AG04449 (cell line): ENCODE measurements around the gene PRKG1.

Source experiments
- CTCF ChIA-PET: fragments of 350-600 bp; formaldehyde crosslinking; extraction: SDS; loops from one replicate; lab custom pipeline; 2021; ENCODE audit warnings: antibody characterized with exemption; lab: Yijun Ruan, JAX
- POLR2A ChIA-PET: fragments of 400-600, 350-600 bp; formaldehyde crosslinking; extraction: SDS; loops from one replicate; lab custom pipeline; 2020; ENCODE audit warnings: antibody characterized with exemption, inconsistent platforms; lab: Yijun Ruan, JAX
- DNase-seq: peaks from one replicate; pipeline ENCODE4 v3.0.0-alpha.2; 2010; ENCODE audit warnings: low read depth, low spot score
- H3K4me3 ChIP-seq: 2 replicates; pipeline ENCODE4 v1.5.1; 2011; ENCODE audit warnings: low read depth, mild to moderate bottlenecking, control low read depth, low read length
- TF ChIP-seq, protein P1 (sequence below): IDR thresholded peaks from one replicate; pipeline ENCODE4 v1.5.1; 2011; ENCODE audit warnings: mild to moderate bottlenecking, moderate library complexity, low read length, control low read depth, inconsistent platforms; ENCODE audit not compliant: insufficient read depth; ENCODE audit errors: missing control alignments

PRKG1 gene

DNA sequence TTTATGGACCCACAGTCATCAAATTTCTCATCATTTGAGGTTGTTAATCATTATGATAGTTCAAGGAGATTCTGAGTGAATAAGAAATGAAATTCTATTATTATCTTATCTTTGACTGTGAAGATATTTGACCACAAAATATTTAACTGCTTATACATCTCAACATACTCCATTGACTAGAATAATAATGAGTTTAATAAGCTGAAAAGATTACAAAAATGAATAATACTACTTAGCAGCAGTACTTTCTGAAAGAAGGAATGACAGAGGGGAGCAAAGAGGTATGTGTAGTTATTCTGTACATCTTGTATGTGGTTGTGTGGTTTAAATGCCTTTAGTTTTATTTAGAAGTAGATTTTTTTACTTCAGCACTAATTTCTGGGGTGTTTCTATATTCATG, 214.2 kb downstream of the PRKG1 start:
- CTCF ChIA-PET: no interaction called here
- POLR2A ChIA-PET: no interaction called here
- no peak overlapping the region for H3K4me3 ChIP-seq
- TF ChIP-seq, protein P1, sequence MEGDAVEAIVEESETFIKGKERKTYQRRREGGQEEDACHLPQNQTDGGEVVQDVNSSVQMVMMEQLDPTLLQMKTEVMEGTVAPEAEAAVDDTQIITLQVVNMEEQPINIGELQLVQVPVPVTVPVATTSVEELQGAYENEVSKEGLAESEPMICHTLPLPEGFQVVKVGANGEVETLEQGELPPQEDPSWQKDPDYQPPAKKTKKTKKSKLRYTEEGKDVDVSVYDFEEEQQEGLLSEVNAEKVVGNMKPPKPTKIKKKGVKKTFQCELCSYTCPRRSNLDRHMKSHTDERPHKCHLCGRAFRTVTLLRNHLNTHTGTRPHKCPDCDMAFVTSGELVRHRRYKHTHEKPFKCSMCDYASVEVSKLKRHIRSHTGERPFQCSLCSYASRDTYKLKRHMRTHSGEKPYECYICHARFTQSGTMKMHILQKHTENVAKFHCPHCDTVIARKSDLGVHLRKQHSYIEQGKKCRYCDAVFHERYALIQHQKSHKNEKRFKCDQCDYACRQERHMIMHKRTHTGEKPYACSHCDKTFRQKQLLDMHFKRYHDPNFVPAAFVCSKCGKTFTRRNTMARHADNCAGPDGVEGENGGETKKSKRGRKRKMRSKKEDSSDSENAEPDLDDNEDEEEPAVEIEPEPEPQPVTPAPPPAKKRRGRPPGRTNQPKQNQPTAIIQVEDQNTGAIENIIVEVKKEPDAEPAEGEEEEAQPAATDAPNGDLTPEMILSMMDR: no peak
- DNase-seq: no peak

DNA sequence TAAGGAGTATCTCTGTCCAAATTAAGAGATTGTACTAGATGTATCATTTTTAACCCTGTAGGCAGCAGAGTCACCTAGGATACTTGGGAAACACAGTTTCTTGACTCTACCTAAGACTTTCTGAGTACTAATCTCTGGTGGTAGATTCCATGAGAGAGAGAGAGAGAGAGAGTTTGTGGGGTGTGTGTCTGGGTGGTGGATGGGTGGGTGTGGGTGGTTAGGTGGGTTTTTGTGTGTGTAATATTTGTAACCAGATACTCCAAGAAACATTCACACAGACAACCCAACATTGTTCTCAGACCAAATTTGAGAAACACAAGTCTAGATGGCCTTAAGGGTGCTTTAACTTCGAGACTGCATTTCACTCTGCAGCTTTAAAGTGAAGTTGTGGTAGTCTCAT, 215.2 kb downstream of the PRKG1 start:
- H3K4me3 ChIP-seq: no peak overlapping the region
- no peak for DNase-seq
- ChIA-PET POLR2A (no interaction called here), CTCF (no interaction called here)
- TF ChIP-seq, protein P1: no peak

DNA sequence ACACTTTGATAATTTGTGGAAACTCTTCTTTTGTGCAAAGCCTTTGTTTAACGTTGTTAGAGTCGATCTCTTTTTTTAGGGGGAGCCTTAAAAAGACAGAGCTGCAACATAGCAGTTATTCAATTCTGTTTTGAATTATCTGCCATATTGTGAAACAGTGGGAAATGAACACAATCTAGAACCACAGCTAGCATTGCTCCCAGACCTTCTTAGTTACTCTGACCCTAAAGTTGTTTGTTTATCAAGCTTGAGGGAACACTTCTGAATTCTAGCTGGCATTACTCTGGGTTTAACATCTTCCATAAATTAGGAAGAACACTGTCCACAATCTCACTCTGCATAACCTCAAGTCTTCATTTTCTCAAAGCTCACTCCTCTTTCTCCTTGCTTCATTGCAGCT, 217.7 kb downstream of the PRKG1 start:
- ChIA-PET CTCF (interaction anchor here (1.0 kb wide), 1 partner anchor 229 kb away, joined by 3 read pairs; no protein-coding TSS in a partner anchor), POLR2A (no interaction called here)
- no peak overlapping the region for H3K4me3 ChIP-seq
- no peak for DNase-seq
- TF ChIP-seq, protein P1: no peak

DNA sequence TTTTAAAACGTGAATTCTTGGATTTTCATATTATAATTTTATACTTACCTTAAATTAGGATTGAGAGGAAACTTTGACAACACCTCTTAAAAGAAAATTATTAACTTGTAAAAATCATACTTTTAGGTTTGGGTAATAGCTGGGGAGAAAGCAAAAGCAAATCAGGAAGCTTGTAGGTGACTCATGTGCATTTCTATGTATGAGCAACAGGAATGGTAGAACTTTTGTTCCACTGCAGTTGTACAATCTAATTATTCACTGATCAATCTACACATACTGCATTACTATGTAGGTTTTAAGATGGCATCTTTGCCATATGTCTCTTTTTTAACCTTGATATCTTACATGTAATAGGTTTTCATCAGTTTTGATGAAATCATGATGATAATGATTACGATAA, 223.2 kb downstream of the PRKG1 start:
- DNase-seq: no peak
- TF ChIP-seq, protein P1: no peak
- POLR2A ChIA-PET: no interaction called here
- CTCF ChIA-PET: interaction anchor here (0.8 kb wide), 1 partner anchor 234 kb away, joined by 3 read pairs; no protein-coding TSS in a partner anchor
- H3K4me3 ChIP-seq: no peak overlapping the region

DNA sequence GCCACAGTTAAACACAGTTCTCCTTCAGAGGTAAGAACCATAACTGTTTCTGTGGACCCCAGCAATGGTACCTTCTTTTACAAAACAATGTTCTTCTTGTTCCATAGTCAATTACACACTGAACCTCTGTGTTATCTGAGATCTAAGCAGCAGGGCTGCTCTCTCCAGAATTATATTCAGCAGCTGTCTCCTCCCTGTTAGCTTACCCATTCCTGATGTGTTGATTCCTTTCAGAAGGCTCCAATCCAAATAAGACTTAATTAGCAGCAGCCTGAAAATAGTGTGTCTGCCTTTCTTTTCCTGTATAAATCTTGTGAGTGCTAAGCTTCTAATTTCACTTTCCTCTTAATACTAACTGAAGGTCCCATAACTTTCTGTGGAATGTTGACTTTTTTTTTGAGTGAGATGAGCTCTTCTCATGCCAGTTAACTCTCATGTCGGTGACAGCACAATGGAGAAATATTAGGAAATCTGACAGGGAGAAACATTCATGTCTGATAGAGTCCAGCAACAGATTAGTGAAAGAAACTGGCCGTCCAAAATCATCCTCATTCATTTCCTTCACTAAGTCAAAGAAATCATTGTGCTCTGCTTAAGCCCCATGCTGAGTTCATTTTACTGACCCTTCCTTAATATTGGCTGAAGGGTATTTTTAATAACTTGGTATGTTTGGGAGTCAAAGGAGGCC, 226.5 kb downstream of the PRKG1 start:
- TF ChIP-seq, protein P1: no peak
- POLR2A ChIA-PET: no interaction called here

DNA sequence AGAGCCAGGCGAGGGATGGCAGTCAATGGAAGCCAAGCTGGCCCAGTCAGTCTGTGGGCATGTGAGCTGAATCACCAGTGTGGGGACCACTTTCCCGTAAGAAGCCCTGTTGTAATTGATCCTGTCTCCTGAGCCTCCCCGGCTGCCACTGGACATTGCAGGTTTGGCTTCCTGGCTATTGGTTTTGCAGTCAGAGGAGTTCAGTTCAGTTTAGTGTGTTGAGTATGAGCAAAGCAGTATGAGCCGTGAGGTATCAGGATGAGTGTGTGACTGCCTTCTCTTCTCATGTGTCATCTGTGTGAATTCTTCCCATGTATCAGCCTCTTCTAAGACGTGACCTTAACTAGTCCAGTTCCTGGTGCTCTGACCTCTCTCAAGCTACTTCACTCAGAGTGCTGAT, 227.4 kb downstream of the PRKG1 start:
- H3K4me3 ChIP-seq: no peak overlapping the region
- CTCF ChIA-PET: no interaction called here
- POLR2A ChIA-PET: no interaction called here
- no peak for DNase-seq
- TF ChIP-seq, protein P1: no peak

More for the DNA sequence above, 226.5 kb downstream of the PRKG1 start:
- CTCF ChIA-PET: interaction anchor here (1.1 to 1.3 kb wide), 2 partner anchors 12 to 237 kb away, joined by 3 to 4 read pairs; no protein-coding TSS in a partner anchor
- no peak overlapping the region for H3K4me3 ChIP-seq
- DNase-seq: no peak
